HG02852 (cell line): ENCODE results near the gene CYP2B6.
"Not testable (repeated sequence)": the region's sequence is repeated elsewhere in the genome, so short reads cannot be mapped to it uniquely, and the experiment has no call there.

Source experiments
- ATAC-seq: cut with Tn5 transposase; IDR thresholded peaks from one replicate; pipeline ENCODE4 v1.9.1; 2021; ENCODE audit warnings: mild to moderate bottlenecking, moderate library complexity; ENCODE audit not compliant: unreplicated experiment

The CYP2B6 gene

DNA sequence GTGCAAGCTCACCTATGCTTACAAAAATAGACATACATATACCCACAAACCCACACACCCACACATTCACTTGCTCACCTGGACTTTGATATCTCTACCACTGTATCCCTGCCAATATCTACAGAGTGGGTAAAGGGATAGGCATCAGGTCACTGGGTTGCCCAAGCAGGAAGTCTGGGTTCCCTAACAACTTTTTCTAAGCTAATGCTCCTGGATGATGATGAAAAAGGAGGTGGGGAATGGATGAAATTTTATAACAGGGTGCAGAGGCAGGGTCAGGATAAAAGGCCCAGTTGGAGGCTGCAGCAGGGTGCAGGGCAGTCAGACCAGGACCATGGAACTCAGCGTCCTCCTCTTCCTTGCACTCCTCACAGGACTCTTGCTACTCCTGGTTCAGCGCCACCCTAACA, at the start of gene CYP2B6:
CYP2B6 (plus strand) TSS at position 311 of the 410 bp plus-strand sequence; CDS start at position 335, 24 bp downstream.
- no peak for ATAC-seq

GRCh38 chr19:40941481-40942219, 49.4 kb upstream of the CYP2B6 start:
- ATAC-seq: no peak

- ATAC-seq: no peak
These were observed 45.4 kb upstream of the CYP2B6 start for GRCh38 chr19:40945645-40946044.

GRCh38 chr19:40947114-40947513, 44.0 kb upstream of the CYP2B6 start:
- ATAC-seq: no peak

DNA sequence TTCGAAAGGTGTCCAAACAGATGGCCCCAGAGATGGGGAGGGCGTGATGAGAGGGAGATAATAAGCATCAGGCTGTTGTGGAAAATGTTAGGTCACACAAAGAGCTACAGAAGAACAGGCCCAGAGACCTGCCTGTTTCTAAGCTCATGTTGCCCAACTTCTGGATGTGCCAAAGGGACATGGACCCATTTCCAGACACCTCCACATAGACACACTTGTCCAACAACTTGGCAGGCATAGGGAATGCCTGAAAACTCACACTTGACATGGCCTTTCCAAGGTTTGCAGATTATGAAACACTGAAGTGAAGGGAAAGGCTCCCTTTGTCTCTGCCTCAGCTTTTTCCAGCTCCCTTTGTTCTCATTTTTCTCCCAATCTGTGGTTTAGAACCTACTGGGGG, 43.5 kb upstream of the CYP2B6 start:
- no peak for ATAC-seq

DNA sequence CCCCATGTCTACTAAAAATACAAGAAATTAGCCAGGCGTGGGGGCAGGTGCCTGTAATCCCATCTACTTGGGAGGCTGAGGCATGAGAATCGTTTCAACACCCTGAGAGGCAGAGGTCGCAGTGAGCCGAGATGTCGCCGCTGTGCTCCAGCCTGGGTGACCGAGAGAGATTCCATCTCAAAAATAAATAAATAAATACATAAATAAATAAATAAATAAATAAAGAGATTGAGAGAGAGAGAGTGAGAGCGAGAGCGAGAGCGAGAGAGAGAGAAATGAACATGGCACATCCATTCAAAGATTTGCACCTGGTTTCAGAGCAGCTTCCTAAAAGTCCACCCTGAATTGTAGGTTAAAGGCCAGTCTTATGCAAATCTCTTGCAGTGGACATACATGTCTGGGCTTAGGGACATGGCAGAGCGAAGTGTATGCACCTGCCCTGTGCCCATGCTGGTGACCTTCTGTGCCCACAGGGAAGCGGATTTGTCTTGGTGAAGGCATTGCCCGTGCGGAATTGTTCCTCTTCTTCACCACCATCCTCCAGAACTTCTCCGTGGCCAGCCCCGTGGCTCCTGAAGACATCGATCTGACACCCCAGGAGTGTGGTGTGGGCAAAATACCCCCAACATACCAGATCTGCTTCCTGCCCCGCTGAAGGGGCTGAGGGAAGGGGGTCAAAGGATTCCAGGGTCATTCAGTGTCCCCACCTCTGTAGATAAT, 42.3 kb upstream of the CYP2B6 start:
- ATAC-seq: no peak

DNA sequence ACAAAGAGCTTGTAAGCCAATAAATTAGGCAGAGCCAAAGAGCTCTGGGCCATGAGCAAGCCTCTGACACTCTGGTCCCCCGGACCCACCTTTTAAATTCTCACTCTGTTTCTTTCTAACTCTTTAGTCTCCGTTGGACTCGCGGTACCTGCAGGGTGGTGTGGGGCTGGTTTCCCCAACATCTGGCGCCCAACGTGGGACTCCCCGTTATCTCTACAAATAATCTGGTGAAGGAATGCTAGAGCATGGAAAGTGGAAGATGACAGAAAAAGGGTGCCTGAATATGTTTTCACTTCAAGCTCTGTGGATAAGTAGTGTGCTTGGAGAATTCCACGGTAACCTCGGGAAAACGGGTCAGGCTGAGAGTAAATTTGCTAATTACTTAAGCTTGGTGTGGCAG, 36.5 kb upstream of the CYP2B6 start:
- no peak for ATAC-seq

GRCh38 chr19:40959338-40959737, 31.7 kb upstream of the CYP2B6 start:
- ATAC-seq: no peak

- ATAC-seq: no peak
These were observed 30.9 kb upstream of the CYP2B6 start for GRCh38 chr19:40960062-40960685.

DNA sequence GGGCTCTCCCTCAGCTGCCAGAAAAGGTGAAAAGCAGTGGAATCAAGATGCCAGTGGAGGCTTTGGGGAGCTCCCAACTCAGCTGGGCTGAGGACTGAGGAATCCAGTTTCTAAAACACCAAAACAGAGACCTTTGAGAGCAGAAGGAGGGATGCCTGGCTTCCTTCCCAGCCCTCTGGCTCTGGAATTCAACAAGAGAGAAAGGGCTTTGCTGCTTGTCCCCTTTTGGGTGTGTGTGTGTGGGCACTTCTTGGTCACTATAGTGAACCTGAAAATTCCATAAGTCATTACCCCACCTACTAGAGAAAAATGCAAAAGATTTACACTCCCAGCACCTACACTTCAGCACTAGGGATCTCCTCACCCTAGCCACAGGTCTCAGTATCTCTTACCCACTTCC, 30.3 kb upstream of the CYP2B6 start:
- ATAC-seq: no peak

DNA sequence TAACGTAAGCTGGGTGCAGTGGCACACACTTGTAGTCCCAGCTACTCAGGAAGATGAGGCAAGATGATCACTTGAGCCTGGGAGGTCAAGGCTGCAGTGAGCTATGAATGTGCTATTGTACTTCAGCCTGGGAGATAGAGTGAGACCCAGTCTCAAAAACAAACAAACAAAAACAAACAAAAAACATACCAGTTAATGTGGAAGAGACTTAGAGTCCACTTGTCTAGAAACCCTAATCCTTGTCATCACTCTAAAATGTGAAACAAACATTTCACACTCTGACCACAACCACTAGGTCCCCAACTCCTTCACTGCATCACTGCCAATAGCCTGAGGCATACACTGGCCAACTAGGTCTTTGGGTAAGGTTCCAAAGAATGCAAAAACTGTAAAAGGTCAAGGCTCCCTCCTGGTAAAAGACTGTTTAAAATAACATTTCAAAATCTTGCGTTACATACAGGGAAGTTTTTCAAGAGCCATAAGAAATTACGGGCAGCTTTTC, 28.6 kb upstream of the CYP2B6 start:
- ATAC-seq: no peak

- not testable (repeated sequence) for ATAC-seq
These were observed 26.7 kb upstream of the CYP2B6 start for GRCh38 chr19:40964361-40964760.

DNA sequence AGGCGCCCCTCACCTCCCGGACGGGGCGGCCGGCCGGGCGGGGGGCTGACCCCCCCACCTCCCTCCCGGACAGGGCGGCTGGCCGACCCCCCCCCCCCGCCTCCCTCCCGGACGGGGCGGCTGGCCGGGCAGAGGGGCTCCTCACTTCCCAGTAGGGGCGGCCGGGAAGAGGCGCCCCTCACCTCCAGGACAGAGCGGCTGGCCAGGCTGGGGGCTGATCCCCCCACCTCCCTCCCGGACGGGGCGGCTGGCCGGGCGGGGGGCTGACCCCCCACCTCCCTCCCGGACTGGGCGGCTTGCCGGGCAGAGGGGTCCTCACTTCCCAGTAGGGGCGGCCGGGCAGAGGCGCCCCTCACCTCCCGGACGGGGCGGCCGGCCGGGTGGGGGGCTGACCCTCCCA, 25.7 kb upstream of the CYP2B6 start:
- not testable (repeated sequence) for ATAC-seq

DNA sequence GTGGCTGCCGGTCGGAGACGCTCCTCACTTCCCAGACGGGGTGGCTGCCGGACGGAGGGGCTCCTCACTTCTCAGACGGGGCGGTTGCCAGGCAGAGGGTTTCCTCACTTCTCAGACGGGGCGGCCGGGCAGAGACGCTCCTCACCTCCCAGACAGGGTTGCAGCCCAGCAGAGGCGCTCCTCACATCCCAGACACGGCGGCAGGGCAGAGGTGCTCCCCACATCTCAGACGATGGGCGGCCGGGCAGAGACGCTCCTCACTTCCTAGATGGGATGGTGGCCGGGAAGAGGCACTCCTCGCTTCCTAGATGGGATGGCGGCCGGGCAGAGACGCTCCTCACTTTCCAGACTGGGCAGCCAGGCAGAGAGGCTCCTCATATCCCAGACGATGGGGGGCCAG, 24.5 kb upstream of the CYP2B6 start:
- ATAC-seq: not testable (repeated sequence)

DNA sequence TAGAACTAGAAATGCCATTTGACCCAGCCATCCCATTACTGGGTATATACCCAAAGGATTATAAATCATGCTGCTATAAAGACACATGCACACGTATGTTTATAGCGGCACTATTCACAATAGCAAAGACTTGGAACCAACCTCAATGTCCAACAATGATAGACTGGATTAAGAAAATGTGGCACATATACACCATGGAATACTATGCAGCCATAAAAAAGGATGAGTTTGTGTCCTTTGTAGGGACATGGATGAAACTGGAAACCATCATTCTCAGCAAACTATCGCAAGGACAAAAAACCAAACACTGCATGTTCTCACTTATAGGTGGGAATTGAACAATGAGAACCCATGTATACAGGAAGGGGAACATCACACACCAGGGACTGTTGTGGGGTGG, 23.0 kb upstream of the CYP2B6 start:
- ATAC-seq: not testable (repeated sequence)

- ATAC-seq: not testable (repeated sequence)
These were observed 21.4 kb upstream of the CYP2B6 start for GRCh38 chr19:40969721-40970120.

GRCh38 chr19:40970396-40971345, 20.4 kb upstream of the CYP2B6 start:
- not testable (repeated sequence) for ATAC-seq

- no peak for ATAC-seq
These were observed 16.4 kb upstream of the CYP2B6 start for GRCh38 chr19:40974633-40975037.

- no peak for ATAC-seq
These were observed 14.9 kb upstream of the CYP2B6 start for GRCh38 chr19:40976134-40976533.

DNA sequence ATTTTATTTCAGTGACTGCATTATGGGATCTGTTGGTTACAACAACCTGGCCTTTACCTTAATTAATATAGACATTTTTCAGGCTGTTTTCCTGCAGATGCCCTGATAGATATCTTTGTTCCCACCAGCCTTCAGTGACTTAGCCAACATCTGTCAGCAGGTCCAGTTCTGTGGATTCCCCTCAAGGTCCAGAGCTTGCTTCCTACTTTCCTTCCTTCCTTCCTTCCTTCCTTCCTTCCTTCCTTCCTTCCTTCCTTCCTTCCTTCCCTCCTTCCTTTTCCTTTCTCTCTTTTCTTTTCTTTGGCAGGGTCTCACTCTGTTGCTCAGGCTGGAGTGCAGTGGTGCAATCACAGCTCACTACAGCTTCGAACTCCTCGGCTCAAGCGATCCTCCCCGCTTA, 14.4 kb upstream of the CYP2B6 start:
- no peak for ATAC-seq

- ATAC-seq: not testable (repeated sequence)
These were observed 11.3 kb upstream of the CYP2B6 start for GRCh38 chr19:40979759-40980158.
